HG03159 (cell line): ENCODE results near the gene OR13G1.
A peak's percentile ranks its signal among the peaks of the same experiment; 100 is the strongest.
"Not testable (repeated sequence)": the region's sequence is repeated elsewhere in the genome, so short reads cannot be mapped to it uniquely, and the experiment has no call there.

ENCODE experiments used
- ATAC-seq: cut with Tn5 transposase; IDR thresholded peaks from one replicate; pipeline ENCODE4 v1.9.1; 2021; ENCODE audit warnings: mild to moderate bottlenecking, moderate library complexity; ENCODE audit not compliant: unreplicated experiment

OR13G1 gene, protein sequence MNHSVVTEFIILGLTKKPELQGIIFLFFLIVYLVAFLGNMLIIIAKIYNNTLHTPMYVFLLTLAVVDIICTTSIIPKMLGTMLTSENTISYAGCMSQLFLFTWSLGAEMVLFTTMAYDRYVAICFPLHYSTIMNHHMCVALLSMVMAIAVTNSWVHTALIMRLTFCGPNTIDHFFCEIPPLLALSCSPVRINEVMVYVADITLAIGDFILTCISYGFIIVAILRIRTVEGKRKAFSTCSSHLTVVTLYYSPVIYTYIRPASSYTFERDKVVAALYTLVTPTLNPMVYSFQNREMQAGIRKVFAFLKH

DNA sequence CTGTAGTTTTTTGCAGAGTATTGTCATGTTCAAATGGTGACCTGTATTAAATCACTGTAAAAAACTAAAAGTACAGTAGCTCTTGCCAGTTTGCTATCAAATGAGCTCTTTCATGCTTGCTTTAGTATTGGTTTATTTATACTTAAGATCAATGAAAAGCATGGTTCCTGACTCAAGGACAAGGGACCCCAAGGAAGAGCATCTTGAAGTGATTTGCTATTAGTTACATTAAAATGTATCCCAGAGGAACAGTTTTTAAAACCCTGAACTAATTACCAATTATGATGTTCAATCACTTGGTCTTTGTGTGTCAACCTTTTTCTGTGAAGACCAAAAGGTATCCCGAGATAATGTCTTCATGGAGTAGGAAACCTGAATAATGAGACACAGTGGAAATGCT is at the start of gene OR13G1:
Gene OR13G1 (minus strand): TSS at position 101 of the 400 bp plus-strand sequence. CDS start 6,698 bp downstream, outside the sequence.
- no peak for ATAC-seq

DNA sequence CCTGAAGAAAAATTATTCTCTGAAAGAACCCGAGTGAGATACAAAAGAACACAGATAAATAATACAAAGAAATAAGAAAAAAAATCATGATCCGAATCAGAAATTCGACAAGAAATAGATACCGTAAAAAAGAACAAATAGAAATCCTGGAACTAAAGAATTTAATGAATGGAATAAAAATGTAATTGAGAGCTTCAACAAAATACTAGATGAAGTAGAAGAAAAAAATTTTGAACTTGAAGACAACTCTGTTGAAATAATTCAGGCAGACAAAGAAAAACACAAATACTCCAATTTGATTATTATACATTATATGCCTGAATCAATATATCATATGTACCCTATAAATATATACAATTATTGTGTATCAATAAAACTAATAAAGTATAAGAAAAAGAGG is 41.7 kb upstream of the OR13G1 start:
- no peak for ATAC-seq

DNA sequence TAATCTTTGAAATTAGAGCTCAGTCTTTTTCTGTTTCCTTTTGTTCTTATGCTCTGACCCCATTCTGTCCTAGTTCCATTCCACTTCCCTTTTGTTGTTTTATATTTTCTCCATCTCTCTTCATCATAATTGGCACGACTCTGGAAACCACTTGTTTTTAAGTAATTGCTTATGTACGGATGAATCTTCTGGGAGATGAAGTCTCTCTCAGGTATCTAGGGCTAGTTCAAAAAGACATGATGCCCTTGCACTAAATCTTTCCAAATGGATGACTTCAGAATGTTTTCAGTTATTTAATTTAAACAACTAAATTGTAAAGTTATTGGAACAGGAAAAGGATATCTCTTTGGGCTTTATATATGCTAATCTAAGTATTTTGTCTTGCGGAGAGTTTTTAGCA is 37.0 kb upstream of the OR13G1 start, which contains the start of gene OR6F1:
Gene OR6F1 (minus strand): TSS at position 101 of the 400 bp plus-strand sequence. CDS start 3,891 bp downstream, outside the sequence.
- ATAC-seq = no peak

DNA sequence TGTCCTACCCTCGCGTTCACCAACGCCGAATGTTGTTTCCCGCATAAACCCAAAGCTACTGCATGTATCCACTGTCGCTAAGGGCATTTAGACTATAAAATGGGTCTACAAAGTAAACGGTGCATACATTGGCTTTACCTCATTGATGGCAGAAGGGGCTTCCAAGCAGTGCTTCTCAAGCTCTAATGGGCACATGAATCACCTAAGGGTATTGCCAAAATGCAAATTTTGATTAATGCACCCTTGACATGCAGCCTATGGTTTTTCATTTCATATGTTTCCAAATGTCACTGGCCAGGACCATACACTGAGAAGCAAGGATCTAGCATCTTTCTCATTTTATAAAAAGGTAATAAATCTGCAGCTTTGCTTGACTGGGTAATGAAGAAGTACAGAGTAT is 34.2 kb upstream of the OR13G1 start:
- no peak for ATAC-seq

DNA sequence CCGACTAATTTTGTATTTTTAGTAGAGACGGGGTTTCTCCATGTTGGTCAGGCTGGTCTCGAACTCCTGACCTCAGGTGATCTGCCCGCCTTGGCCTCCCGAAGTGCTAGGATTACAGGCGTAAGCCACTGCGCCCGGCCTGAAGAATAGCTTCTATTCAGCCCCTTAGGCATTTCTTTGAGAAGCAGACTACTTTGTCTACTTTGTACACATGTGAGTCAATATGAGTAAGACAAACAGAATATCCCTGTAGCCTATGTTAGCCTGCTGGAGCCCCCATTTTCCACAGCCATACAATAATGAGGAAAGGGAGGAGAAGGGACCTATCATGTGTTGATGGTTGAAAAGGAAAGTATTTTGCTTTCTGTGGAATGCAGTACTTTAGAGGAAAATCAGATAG is 31.1 kb upstream of the OR13G1 start:
- not testable (repeated sequence) for ATAC-seq

DNA sequence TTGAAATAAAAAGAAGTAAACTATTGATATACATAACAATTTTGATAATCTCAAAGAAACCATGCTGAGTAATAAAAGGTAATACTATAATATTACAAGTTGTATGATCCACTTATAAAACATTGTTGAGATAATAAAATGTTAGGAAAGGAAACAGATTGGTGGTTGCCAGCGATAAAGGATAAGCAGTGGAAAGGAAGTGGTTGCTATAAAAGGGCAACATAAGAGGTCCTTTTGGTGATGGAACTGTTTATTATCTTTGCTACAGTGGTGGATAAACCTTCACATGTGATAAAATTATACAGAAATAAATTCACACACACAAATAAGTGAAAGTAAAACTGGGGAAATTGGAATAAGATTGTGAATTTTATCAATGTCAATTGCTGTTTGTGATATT is 21.8 kb upstream of the OR13G1 start:
- ATAC-seq = no peak

DNA sequence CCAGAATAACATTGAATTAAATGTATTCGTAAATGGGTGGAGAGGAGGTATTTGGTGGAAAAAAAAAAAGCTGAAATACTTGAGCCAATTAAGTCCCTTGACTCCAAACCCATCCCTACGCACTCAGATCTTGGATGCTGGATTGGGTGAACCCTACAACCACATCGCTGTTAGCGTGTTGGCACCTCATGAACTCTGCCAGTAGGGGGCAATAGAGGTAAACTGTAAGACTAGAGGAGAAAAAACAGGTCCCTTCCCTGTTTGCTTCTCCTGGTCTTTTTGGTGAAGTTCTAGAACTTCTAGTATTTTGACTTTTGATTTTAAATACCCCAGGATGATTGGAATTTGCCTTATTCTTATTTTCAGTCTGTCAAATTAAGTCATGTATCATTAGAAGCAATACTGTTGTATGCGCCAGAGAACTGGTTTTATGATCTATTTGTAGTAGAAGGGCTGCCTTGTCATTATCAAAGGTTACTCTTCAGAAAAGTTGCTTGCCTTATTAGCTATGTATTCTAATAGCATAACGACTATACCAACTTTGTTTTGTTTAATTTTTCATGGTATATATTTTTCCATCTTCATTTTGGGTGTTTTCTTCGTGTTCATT is 1.9 kb upstream of the OR13G1 start:
- peak; percentile 95 for ATAC-seq

DNA sequence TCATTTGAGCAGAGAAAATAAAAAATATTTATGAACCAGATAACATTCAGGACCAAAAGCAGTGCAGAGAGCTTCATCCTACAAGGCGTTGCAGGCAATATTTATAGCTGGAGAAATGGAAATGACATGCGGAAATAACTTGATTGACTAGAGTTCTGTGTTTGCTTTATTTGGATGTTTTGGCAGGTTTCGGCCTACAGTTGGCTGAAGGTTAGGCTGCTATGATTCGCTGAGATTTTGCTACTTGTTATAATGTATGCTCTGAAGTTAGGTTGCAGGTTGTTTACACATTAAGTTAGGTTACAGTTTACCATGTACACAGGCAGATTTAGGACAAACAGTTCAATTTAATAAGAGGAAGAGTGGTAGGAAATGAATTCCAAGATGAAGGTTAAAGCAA is 632 bp upstream of the OR13G1 start:
- no peak for ATAC-seq

DNA sequence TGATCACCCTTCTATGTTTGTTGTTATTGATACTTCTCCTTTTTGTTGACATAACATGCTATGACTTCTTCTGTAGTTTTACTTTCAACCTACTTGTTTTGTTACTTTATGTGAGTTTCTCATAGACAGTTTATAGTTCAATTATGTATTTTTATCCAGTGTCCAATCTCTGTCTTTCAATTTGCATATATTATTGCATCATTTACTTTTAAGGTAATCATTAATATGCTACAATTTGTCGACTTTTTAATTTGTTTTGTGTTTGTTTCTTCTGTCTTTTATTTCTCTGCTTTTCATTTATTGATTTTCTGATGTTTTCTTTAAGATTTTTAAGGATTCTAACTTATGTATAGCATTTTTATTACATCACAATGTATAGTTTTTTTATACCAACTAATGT is 10.3 kb downstream of the OR13G1 start:
- no peak for ATAC-seq

DNA sequence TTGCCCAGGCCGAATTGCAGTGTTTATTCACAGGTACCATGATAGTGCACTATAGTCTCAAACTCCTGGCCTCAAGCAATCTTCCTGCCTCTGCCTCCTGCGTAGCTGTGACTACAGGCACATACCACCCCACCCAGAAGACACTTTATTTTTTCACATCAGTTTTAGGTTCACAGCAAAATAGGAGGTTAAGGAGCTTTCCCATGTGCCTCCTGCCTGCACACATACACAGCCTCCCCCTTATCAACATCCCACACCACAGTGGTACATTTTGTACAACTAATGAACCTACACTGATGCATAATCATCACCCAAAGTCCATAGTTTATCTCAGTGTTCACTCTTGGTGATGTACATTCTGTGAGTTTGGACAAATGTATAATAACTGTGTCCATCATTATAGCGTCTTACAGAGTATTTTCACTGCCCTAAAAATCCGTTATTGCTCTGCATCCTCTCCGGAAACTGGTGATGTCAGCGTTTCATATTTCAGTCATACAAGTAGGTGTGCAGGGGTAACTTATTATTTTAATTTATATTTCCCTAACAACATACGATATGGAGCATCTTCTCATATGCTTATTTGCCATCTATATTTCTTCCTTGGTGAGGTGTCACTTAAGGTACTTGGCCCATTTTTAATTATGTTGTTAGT is 23.2 kb downstream of the OR13G1 start:
- ATAC-seq = no peak

DNA sequence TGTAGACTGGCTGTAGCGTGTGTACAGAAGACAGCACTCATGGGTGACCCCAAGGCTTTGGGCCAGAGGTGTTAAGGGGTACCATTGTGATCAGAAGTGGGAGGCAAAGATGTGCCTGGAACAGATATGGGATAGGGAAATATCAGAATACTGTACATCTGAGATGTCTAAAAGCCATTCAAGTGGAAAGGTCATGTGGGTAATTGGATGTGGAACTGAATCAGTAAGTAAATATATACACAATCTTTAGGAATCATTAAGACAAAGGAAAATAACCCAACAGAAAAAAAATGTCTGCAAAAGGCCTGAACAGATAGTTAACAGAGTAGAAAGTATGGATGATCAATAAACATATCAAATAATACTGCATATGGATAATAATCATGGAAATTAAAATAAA is 26.5 kb downstream of the OR13G1 start:
- ATAC-seq = no peak

DNA sequence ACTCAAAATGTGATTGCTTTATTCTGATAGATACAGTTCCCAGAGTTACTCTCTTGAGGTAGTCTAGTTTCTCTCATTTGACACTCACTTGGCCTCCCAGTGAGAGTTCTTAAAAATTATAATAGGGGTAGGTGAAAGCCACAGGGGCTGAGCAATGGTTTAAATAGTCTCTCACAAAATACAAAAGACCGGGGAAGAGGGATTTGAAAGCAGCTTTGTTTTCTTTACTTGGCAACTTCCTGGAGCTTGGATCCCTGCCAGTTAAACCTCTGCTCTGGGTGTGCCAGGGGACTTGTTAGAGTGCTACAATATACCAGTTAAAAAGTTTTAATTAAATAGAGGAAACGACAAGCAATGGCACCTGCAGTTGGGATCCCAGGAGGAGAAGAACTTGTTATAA is 31.7 kb downstream of the OR13G1 start:
- ATAC-seq = no peak

DNA sequence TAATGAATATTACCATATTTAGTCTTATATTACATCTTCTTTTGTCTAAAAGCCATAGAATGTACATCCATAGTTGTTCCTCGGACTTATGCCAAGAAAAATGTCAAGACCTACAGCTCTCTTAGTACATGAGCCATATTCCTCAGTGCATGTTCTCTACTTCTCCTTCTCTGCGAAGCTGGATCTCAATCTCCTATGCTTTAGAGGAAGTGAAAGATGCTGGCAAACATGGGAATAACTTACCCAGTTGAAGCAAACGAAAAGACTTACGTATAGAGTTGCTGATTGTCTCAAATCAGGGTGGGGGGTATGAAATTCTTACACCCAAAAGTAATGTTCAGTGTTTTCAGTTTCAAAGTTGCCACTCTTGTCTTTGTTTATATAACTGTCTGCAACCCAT is 32.7 kb downstream of the OR13G1 start:
- no peak for ATAC-seq

DNA sequence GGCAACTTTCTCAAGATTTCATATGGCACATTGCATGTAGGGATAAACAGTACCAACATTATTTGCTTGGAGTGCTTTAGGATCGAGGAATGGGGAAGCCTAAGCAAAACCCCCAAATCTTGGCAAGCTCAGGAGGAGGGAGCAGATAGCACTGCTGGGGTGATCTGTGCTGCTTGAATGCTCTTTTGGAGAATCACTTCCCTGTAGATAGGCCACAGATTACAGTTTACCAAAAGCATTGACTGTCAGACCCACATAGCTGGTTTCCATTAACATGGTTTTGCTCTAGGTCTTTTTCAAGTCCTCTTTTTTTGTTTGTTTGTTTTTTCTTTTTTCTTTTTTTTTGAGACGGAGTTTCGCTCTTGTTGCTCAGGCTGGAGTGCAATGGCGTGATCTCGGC is 36.8 kb downstream of the OR13G1 start:
- no peak for ATAC-seq

DNA sequence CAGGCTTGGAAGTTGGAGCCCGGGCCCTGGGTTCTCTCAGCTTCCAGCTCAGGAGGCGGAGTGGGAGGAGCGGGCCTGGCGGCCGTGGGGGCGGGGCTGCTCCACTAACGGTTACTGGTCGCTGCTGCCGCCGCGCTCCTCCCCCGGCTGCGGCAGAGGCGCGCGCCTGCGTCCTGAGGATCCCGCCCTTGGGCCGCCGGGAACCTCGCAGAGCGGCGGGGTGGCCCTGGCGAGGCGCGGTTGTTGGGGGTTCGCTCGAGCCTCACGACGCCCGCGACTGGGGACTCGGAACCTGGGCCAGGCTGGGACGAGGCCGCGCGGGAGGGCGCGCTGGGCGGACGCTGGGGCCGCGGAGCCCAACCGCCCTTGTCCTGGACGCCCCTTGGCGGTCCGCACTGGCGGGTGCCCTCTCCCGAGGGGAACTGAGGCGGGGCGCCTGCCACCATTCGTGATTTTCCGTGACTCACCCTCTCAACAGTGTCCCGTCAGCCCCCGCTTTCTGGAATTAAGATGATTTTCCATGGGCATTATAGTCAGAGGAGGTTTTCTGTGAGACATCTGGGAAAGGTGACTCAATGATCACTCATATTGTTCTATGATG is 40.1 kb downstream of the OR13G1 start:
- peak; percentile 58 for ATAC-seq

DNA sequence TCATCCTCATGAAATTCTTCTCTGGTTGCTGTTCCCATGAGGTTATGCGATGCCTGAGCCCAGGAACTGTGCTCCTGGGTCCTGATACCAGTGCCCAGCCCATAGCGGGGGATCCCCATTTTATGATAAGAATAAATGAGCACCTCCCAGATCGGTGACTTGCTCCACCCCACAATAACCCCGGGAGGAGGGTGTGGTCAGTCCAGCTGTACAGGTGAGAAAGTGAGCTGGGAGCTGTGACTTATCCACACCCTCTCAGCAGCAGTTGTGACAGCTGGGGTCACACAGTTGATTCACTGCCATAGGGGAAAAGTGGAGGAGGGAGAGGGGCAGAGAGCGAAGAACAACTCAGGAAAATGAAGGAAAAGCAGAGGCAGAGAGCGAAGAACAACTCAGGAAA is 40.8 kb downstream of the OR13G1 start:
- ATAC-seq = no peak

DNA sequence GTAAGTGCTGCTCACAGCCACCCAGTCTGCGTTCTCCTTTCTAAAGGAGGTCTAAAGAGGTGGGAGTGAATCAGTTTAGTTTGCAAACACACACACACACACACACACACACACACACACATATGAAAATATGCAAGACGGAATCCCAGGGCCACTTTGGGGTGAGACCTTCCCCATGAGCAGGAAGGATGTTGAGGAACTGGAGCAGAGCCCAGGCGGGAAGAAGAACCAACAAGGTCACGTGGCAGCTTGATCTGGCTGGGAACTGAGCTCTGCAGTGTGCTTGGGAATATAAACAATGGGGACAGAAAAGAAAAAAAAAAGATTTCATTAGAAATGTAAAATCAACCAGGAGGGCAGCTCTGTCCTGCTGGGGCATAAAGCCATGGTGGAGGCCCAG is 41.5 kb downstream of the OR13G1 start:
- no peak for ATAC-seq

DNA sequence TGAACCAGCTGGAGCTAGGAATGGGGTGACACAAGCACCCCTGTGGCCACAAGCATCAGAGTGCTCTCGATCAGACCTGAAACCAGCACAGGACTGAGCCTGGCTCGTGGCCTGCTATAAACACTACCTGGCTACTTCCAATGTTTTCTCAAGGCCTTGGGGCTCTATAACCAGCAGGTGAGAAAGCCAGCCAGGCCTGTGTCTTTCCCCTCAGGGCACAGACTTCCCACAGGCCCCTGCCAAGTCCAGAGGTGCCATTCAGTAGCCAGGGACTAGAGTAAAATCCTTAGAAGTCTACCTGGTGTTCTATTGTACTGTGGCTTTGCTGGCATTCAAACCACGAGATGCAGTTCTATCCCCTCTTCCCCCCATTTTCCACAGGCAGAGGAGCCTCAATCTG is 51.6 kb downstream of the OR13G1 start:
- ATAC-seq = no peak
